ENCODE measurements around the gene SLC50A1.
"Not testable (repeated sequence)": the region's sequence is repeated elsewhere in the genome, so short reads cannot be mapped to it uniquely, and the experiment has no call there.

The SLC50A1 gene

DNA sequence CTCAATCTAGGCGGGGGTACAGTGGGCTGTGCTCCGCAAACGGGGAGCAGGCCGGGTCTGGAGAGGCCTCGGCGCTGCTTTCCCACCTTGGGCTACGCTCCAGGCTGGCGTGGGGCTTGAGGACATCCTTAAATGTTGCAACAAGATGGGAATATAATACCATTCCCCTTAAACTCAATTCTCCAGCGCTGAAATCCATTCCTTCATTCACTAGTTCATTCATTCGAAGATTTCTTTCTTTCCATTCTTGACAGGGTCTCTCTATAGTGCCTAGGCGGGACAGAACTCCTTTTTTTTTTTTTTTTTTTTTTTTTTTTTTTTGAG is 4.9 kb downstream of the SLC50A1 start:
- DNase-seq: no peak
- TF ChIP-seq, protein P1, sequence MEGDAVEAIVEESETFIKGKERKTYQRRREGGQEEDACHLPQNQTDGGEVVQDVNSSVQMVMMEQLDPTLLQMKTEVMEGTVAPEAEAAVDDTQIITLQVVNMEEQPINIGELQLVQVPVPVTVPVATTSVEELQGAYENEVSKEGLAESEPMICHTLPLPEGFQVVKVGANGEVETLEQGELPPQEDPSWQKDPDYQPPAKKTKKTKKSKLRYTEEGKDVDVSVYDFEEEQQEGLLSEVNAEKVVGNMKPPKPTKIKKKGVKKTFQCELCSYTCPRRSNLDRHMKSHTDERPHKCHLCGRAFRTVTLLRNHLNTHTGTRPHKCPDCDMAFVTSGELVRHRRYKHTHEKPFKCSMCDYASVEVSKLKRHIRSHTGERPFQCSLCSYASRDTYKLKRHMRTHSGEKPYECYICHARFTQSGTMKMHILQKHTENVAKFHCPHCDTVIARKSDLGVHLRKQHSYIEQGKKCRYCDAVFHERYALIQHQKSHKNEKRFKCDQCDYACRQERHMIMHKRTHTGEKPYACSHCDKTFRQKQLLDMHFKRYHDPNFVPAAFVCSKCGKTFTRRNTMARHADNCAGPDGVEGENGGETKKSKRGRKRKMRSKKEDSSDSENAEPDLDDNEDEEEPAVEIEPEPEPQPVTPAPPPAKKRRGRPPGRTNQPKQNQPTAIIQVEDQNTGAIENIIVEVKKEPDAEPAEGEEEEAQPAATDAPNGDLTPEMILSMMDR (IDR thresholded peaks at IDR 0.05): no peak
- H3K4me3 Mint-ChIP-seq: peak overlapping the region; percentile 94
- H3K9me3 Mint-ChIP-seq: no peaks in the 10 kb centered on the region
- peaks cover 41% of the 10 kb centered on the region for H3K4me1 Mint-ChIP-seq
- H3K27ac Mint-ChIP-seq: peak overlapping the region; percentile 72
- peaks cover 22% of the 10 kb centered on the region for H3K27me3 Mint-ChIP-seq (ENCODE audit: low read depth, poor library complexity)
- H3K36me3 Mint-ChIP-seq (ENCODE audit: low read depth): peaks cover 16% of the 10 kb centered on the region

DNA sequence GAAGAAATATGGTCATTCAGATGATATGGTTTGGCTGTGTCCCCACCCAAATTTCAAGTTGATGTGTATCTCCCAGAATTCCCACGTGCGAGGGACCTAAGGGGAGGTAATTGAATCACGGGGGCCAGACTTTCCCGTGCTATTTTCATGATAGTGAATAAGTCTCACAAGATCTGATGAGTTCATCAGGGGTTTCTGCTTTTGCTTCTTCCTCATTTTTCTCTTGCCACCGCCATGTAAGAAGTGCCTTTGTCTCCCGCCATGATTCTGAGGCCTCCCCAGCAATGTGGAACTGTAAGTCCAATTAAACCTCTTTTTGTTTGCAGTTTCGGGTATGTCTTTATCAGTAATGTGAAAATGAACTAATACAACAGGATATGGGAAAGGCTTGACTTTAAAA is 6.1 kb downstream of the SLC50A1 start:
- DNase-seq: no peak
- peak overlapping the region; percentile 44 for H3K4me3 Mint-ChIP-seq
- TF ChIP-seq, protein P1 (IDR thresholded peaks at IDR 0.05): no peak
- peaks cover 22% of the 10 kb centered on the region for H3K27me3 Mint-ChIP-seq (ENCODE audit: low read depth, poor library complexity)
- no peak overlapping the region for H3K27ac Mint-ChIP-seq
- no peaks in the 10 kb centered on the region for H3K9me3 Mint-ChIP-seq
- peaks cover 29% of the 10 kb centered on the region for H3K4me1 Mint-ChIP-seq
- peaks cover 16% of the 10 kb centered on the region for H3K36me3 Mint-ChIP-seq (ENCODE audit: low read depth)

DNA sequence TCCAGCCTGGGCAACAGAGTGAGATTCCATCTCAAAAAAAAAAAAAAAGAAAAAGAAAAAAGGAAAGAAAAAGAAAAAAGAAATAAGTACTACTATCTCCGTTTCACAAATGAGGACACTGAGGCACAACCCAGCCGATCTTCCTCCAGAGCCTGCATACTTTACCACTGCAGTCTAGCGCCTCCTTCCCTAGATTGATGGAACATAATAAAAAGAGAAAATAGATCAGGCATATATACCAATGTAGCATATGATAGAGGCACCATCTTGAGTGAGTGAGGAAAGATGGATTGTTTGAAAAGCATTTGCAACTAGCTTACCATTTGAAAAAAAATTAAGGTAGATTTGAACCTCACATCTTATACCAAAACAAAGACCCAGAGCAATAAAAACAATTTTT is 9.8 kb downstream of the SLC50A1 start:
- Mint-ChIP-seq H3K27ac (no peak overlapping the region), H3K4me3 (no peak overlapping the region), H3K27me3 (ENCODE audit: low read depth, poor library complexity) (peaks cover 39% of the 10 kb centered on the region), H3K9me3 (no peaks in the 10 kb centered on the region), H3K4me1 (no peaks in the 10 kb centered on the region), H3K36me3 (ENCODE audit: low read depth) (no peaks in the 10 kb centered on the region)
- no peak for DNase-seq
- TF ChIP-seq, protein P1 (IDR thresholded peaks at IDR 0.05): no peak

DNA sequence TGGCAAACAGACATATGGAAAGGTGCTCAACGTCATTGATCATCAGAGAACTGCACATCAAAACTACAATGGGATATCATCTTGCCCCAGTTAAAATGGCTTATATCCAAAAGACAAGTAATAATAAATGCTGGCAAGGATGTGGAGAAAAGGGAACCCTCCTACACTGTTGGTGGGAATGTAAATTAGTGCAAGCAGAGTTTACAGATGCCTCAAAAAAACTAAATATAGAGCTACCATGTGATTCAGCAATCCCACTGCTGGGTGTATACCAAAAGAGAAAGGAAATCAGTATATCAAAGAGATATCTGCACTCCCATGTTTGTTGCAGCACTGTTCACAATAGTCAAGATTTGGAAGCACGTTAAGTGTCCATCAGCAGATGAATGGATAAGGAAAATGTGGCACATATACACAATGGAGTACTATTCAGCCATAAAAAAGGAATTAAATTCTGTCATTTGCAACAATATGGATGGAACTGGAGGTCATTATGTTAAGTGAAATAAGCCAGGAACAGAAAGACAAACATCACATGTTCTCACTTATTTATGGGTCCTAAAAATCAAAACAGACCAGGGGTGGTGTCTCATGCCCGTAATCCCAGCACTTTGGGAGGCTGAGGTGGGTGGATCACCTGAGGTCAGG is 20.5 kb downstream of the SLC50A1 start:
- not testable (repeated sequence) for DNase-seq; H3K36me3 Mint-ChIP-seq (ENCODE audit: low read depth); H3K9me3 Mint-ChIP-seq; H3K27ac Mint-ChIP-seq; H3K4me1 Mint-ChIP-seq; H3K4me3 Mint-ChIP-seq
- H3K27me3 Mint-ChIP-seq (ENCODE audit: low read depth, poor library complexity): peaks cover 31% of the 10 kb centered on the region

DNA sequence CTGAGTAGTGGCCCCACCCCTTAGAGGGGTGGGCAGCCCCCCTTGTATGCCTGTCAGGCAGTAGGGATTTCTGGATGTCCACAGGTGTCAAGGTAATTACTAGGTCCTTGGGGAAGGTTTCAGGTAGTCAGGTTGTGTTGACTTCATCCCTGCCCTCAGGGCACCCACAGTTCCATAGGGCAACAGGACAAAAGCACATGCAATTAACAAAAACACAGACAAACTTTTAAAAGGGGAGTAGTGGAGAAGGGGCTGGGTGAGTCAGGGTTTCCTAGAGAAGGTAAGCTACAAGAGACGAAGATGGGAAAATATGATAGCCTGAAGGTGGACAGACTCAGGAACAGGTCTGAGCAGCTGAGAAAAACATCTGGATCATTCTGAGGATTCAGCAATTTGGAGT is 23.3 kb downstream of the SLC50A1 start:
- TF ChIP-seq, protein P1 (IDR thresholded peaks at IDR 0.05): no peak
- Mint-ChIP-seq H3K27ac (no peak overlapping the region), H3K4me3 (no peak overlapping the region), H3K36me3 (ENCODE audit: low read depth) (no peaks in the 10 kb centered on the region), H3K27me3 (ENCODE audit: low read depth, poor library complexity) (peaks cover 16% of the 10 kb centered on the region), H3K4me1 (no peaks in the 10 kb centered on the region), H3K9me3 (peaks cover 12% of the 10 kb centered on the region)
- DNase-seq: no peak

DNA sequence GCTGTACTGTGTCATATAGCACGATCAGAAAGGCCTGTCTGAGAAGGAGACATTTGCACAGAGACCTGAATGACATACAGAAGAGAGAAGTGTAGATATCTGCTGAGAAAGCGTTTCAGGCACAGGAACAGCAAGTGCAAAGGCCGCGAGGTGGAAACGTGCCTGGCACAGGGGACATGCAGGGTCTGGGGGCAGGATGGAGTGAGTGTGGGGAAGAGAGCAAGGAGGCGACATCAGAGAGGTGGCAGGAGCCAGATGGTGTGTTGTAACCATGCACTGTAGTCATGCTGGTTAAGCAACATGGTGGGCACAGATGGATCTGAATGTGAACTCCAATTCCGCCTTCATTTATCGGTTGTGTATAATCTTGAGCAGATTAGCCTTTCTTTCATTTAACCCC is 24.5 kb downstream of the SLC50A1 start:
- TF ChIP-seq, protein P1 (IDR thresholded peaks at IDR 0.05): no peak
- no peaks in the 10 kb centered on the region for H3K4me1 Mint-ChIP-seq
- DNase-seq: no peak
- H3K36me3 Mint-ChIP-seq (ENCODE audit: low read depth): no peaks in the 10 kb centered on the region
- peaks cover 9% of the 10 kb centered on the region for H3K27me3 Mint-ChIP-seq (ENCODE audit: low read depth, poor library complexity)
- no peak overlapping the region for H3K4me3 Mint-ChIP-seq
- peak overlapping the region; percentile 13 for H3K27ac Mint-ChIP-seq
- H3K9me3 Mint-ChIP-seq: peaks cover 10% of the 10 kb centered on the region

DNA sequence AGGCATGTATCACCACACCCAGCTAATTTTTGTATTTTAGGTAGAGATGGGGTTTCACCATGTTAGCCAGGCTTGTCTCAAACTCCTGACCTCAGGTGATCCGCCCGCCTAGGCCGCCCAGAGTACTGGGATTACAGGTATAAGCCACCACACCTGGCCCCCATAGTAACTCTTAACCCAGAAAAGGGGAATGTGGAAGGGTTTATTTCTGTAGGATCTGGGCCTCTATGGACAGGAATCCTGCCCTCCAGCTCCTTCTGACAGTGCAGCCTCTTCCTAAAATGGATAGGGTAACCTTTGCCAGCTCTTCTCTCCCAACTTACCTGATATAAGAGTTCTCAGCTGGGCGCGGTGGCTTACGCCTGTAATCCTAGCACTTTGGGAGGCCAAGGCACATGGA is 27.0 kb downstream of the SLC50A1 start:
- not testable (repeated sequence) for H3K4me3 Mint-ChIP-seq; H3K27ac Mint-ChIP-seq; H3K27me3 Mint-ChIP-seq (ENCODE audit: low read depth, poor library complexity); DNase-seq; H3K36me3 Mint-ChIP-seq (ENCODE audit: low read depth)
- Mint-ChIP-seq H3K9me3 (peaks cover 11% of the 10 kb centered on the region), H3K4me1 (peaks cover 23% of the 10 kb centered on the region)

DNA sequence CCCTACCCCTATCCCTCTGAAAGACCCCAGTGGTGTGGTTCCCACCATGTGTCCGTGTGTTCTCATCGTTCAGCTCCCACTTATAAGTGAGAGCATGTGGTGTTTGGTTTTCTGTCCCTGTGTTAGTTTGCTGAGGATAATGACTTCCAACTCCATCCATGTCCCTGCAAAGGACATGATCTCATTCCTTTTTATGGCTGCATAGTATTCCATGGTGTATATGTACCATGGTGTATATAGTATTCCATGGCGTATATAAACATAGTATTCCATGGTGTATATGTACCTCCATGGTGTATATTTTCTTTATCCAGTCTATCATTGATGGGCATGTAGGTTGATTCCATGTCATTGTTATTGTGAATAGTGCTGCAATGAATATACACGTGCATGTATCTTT is 28.1 kb downstream of the SLC50A1 start:
- H3K36me3 Mint-ChIP-seq (ENCODE audit: low read depth); H3K4me3 Mint-ChIP-seq; H3K27ac Mint-ChIP-seq; DNase-seq; H3K27me3 Mint-ChIP-seq (ENCODE audit: low read depth, poor library complexity): not testable (repeated sequence)
- H3K9me3 Mint-ChIP-seq: peaks cover 11% of the 10 kb centered on the region
- H3K4me1 Mint-ChIP-seq: peaks cover 27% of the 10 kb centered on the region

DNA sequence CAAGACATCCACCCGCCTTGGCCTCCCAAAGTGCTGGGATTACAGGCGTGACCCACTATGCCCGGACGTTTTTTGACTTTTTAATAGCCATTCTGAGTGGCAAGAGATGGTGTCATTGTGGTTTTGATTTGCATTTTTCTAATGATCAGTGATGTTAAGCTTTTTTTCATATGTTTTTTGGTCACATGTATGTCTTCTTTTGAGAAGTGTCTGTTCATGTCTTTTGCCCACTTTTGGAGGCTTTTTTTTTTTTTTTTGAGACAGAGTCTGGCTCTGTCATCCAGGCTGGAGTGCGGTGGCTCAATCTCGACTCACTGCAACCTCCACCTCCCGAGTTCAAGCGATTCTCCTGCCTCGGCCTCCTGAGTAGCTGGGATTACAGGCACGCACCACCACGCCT is 29.0 kb downstream of the SLC50A1 start:
- not testable (repeated sequence) for H3K27ac Mint-ChIP-seq; H3K27me3 Mint-ChIP-seq (ENCODE audit: low read depth, poor library complexity); H3K4me3 Mint-ChIP-seq; DNase-seq; H3K36me3 Mint-ChIP-seq (ENCODE audit: low read depth)
- Mint-ChIP-seq H3K4me1 (peaks cover 27% of the 10 kb centered on the region), H3K9me3 (peaks cover 11% of the 10 kb centered on the region)
